CD8-positive, alpha-beta memory T cell (primary cell): ENCODE data around the gene MICALL2. TPM values are rescaled to one million over a fixed set of nuclear protein-coding genes. Genes with fewer than 3 reads are reported as not detected.

Experiments
- CTCF ChIA-PET: fragments of 350-600 bp; sonication (Branson Sonifier 250); formaldehyde crosslinking; loops from one replicate; lab custom pipeline; 2021; ENCODE audit warnings: antibody characterized with exemption; lab: Charles Lee
- POLR2A ChIA-PET: fragments of 350-600 bp; sonication (Branson Sonifier 250); formaldehyde crosslinking; loops from one replicate; lab custom pipeline; 2021; ENCODE audit warnings: antibody characterized with exemption; lab: Charles Lee
- DNase-seq, 5 donors: peaks; one replicate each; pipeline versions ENCODE4 v3.0.0 to v3.0.0-alpha.2; 2020 to 2022; ENCODE audit warnings: mixed read lengths in 1 of 5
- H3K27ac ChIP-seq: one replicate; pipeline ENCODE4 v1.7.0; 2013; ENCODE audit warnings: low read depth, mild to moderate bottlenecking, low read length, moderate library complexity
- H3K27me3 ChIP-seq: 2 replicates; pipeline ENCODE4 v1.7.0; 2013; ENCODE audit warnings: low read length, mild to moderate bottlenecking; ENCODE audit not compliant: insufficient read depth, poor library complexity, severe bottlenecking
- H3K36me3 ChIP-seq: 2 replicates; pipeline ENCODE4 v1.7.0; 2013; ENCODE audit warnings: mild to moderate bottlenecking, low read length, moderate library complexity; ENCODE audit not compliant: insufficient read depth
- H3K4me1 ChIP-seq: 2 replicates; pipeline ENCODE4 v1.7.0; 2013; ENCODE audit warnings: mild to moderate bottlenecking, low read length, moderate library complexity; ENCODE audit not compliant: insufficient read depth
- H3K4me3 ChIP-seq: 2 replicates; pipeline ENCODE4 v1.7.0; 2013; ENCODE audit warnings: mild to moderate bottlenecking, low read length
- H3K9me3 ChIP-seq: 2 replicates; pipeline ENCODE4 v1.7.0; 2013; ENCODE audit warnings: mild to moderate bottlenecking, low read length
- H3K27ac Mint-ChIP-seq, 8 donors: one replicate each; pipeline ENCODE4 v1.8.0; 2020 to 2021; ENCODE audit warnings: mixed read lengths in 8 of 8, mild to moderate bottlenecking in 6 of 8, inconsistent platforms in 3 of 8, moderate library complexity in 3 of 8
- H3K27me3 Mint-ChIP-seq, 2 donors: one replicate each; pipeline ENCODE4 v1.8.0; 2020 to 2021; ENCODE audit warnings: mixed read lengths in 2 of 2, mild to moderate bottlenecking in 1 of 2, moderate library complexity in 1 of 2
- H3K36me3 Mint-ChIP-seq, 3 donors: one replicate each; pipeline ENCODE4 v1.8.0; 2020 to 2021; ENCODE audit warnings: mixed read lengths in 3 of 3, inconsistent platforms in 1 of 3, mild to moderate bottlenecking in 1 of 3
- H3K4me1 Mint-ChIP-seq, 3 donors: one replicate each; pipeline ENCODE4 v1.8.0; 2020 to 2021; ENCODE audit warnings: mixed read lengths in 3 of 3, inconsistent platforms in 1 of 3, mild to moderate bottlenecking in 1 of 3
- H3K4me3 Mint-ChIP-seq, 7 donors: one replicate each; pipeline ENCODE4 v1.8.0; 2020 to 2021; ENCODE audit warnings: mixed read lengths in 7 of 7, mild to moderate bottlenecking in 6 of 7, moderate library complexity in 4 of 7, inconsistent platforms in 2 of 7
- H3K9me3 Mint-ChIP-seq, 5 donors: one replicate each; pipeline ENCODE4 v1.8.0; 2020 to 2022; ENCODE audit warnings: mixed read lengths in 5 of 5, mild to moderate bottlenecking in 3 of 5, moderate library complexity in 2 of 5, inconsistent platforms in 1 of 5
- polyA plus RNA-seq: library from polyadenylated mRNA; unstranded; fragments of 300-500 nt; fragmentation: Illumina TruSeq; gene quantifications from one replicate; pipeline ENCODE4 v1.2.3, GENCODE V29; 2021
- total RNA-seq, 2 experiments: library from RNA; stranded (reverse); gene quantifications; one replicate each; pipeline ENCODE4 v1.2.3, GENCODE V29; 2021

MICALL2 gene
- total and polyA plus RNA-seq, 3 experiments from 2014 or later: 0.71 to 2.3 (median 2.1) TPM

DNA sequence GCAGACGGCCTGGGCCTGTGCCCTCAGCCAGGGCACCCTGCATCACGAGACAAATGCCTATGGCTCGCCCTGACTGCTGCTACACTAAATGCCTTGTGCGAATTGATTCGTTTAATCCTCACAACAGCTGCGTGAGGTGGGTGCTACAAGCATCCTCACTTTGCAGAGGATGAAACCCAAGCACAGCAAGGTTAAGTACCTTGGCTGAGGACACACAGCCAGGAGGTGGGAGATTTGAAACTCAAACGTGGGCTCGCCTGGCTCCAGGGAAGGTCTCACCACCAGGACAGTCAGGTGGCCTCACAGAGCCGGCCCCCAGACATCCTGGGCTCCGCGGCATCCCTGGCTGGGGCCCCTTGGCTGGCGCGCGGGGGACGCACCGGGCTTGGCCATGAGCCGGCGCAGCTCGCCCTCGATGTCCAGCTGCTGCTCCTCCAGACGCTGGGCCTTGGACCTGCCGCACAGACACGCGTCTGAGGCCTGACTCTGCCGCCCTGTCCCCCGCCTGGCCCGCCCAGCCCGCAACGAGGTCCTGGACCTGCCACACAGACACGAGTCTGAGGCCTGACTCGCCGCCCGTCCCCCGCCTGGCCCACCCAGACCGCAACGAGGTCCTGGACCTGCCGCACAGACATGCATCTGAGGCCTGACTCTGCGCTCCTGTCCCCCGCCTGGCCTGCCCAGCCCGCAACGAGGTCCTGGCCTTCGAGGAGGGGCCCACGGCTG lies 22.0 kb downstream of the MICALL2 start:
- peaks cover 2% of the 10 kb centered on the region for H3K4me1 ChIP-seq

DNA sequence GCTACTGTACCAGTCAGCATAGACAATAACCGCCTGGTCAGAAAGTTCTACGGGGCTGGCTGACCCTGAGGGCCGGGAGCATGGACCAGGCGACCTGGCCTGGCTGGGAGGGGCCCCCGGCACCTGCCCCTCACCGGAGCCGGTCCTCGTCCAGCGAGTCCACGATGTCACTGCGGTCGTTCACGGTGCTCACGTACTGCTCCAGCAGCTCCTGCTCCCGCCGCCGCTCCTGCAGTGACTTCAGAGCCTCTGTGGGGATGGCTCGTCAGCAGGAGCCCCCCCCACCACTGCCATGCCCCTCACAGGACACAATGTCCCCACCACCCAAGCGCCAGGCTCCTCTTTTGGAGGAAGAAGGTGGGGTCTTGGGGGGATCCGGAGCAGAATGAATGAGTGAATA lies 22.7 kb downstream of the MICALL2 start:
- Histone ChIP-seq H3K4me3 (no peak overlapping the region), H3K36me3 (no peaks in the 10 kb centered on the region), H3K27ac (no peak overlapping the region), H3K4me1 (peaks cover 5% of the 10 kb centered on the region), H3K27me3 (no peaks in the 10 kb centered on the region), H3K9me3 (no peaks in the 10 kb centered on the region)
- Mint-ChIP-seq H3K27ac (no peak overlapping the region), H3K9me3 (no peaks in the 10 kb centered on the region), H3K36me3 (no peaks in the 10 kb centered on the region), H3K4me3 (no peak overlapping the region), H3K4me1 (peaks cover 2 to 4% (median 4%) of the 10 kb centered on the region in 3 donors), H3K27me3 (peaks cover 4% of the 10 kb centered on the region in 2 donors)
- ChIA-PET CTCF (no interaction called here), POLR2A (no interaction called here)
- no peak for DNase-seq

More for the DNA sequence above, 22.0 kb downstream of the MICALL2 start:
- Histone ChIP-seq H3K4me3 (no peak overlapping the region), H3K36me3 (no peaks in the 10 kb centered on the region), H3K27ac (no peak overlapping the region), H3K27me3 (no peaks in the 10 kb centered on the region), H3K9me3 (no peaks in the 10 kb centered on the region)
- POLR2A ChIA-PET: no interaction called here
- CTCF ChIA-PET: no interaction called here
- Mint-ChIP-seq H3K36me3 (no peaks in the 10 kb centered on the region), H3K27me3 (peaks cover 2 to 3% of the 10 kb centered on the region in 2 donors), H3K4me1 (peaks cover 2 to 3% (median 2%) of the 10 kb centered on the region in 3 donors), H3K4me3 (no peak overlapping the region), H3K27ac (no peak overlapping the region), H3K9me3 (no peaks in the 10 kb centered on the region)
- no peak for DNase-seq

DNA sequence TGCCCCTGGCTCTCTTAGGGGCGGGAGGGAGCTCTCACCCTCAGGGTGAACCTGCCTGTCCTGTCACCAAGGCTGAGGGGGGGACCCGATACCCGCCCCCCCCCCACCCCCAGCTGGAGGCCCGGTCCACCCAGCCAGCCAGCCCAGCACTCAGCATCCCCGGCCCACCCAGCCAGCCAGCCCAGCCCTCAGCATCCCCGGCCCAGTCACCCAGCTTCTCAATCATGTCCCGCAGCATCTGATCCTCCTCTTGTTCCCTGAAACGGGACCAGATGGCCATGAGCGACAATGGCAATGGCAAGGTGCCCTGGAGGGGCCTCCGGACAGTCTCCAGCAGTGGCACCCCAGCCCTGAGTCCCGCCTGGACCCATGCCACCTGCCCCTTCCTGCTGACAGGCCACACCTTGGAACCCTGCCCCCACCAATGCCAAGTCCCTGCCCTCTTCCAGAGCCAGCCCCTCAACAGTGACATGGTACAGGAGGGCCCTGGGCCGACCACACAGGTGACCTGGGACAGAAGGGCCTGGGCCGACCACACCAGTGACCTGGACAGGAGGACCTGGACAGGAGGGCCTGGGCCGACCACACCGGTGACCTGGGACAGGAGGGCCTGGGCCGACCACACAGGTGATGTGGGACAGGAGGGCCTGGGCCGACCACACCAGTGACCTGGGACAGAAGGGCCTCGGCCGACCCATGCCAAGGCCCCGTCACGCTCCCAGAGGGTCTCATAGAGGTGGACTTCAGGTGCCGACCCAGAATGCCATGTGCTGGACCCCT lies 24.2 kb downstream of the MICALL2 start:
- H3K27me3 ChIP-seq: no peaks in the 10 kb centered on the region
- H3K4me3 ChIP-seq: no peak overlapping the region
- Mint-ChIP-seq H3K27ac (no peak overlapping the region), H3K4me3 (no peak overlapping the region), H3K36me3 (no peaks in the 10 kb centered on the region), H3K27me3 (peaks cover 4% of the 10 kb centered on the region in 2 donors), H3K9me3 (no peaks in the 10 kb centered on the region), H3K4me1 (peaks cover 2 to 4% (median 4%) of the 10 kb centered on the region in 3 donors)
- peaks cover 5% of the 10 kb centered on the region for H3K4me1 ChIP-seq
- POLR2A ChIA-PET: no interaction called here
- CTCF ChIA-PET: interaction anchor here (3.2 kb wide), 1 partner anchor 39 kb away, joined by 19 read pairs; no protein-coding TSS in a partner anchor
- H3K36me3 ChIP-seq: no peaks in the 10 kb centered on the region
- no peak for DNase-seq
- H3K9me3 ChIP-seq: no peaks in the 10 kb centered on the region
- no peak overlapping the region for H3K27ac ChIP-seq

DNA sequence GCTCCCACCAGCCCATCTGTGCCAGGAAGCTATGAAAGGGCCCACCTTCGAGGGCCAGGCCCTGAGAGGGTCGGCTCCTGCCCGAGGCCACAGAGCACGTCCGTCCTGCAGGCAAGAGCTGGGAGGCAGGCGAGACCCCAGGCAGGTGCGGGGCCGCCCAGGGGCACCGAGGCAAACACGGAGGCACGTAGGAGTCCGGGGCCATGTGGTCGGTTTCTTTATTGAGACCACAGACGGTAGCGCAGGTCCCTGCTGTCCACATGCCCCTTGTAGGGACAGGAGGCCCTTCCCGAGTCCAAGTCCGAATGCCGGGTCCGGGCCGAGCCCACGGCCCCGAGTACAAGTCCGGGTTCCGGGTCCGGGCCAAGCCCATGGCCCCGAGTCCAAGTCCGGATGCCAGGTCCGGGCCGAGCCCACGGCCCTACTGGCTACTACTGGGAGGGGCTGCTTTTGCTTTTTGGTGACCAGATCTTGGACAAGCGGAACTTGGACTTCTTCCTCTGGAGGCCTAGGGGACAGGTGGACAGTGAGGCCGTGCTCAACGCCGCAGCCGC lies 25.0 kb downstream of the MICALL2 start:
- Mint-ChIP-seq H3K27me3 (peaks cover 4% of the 10 kb centered on the region in 2 donors), H3K36me3 (no peaks in the 10 kb centered on the region), H3K4me1 (peaks cover 2 to 4% (median 4%) of the 10 kb centered on the region in 3 donors), H3K9me3 (no peaks in the 10 kb centered on the region), H3K27ac (no peak overlapping the region), H3K4me3 (no peak overlapping the region)
- Histone ChIP-seq H3K27me3 (no peaks in the 10 kb centered on the region), H3K4me3 (no peak overlapping the region), H3K27ac (no peak overlapping the region), H3K36me3 (no peaks in the 10 kb centered on the region), H3K4me1 (peaks cover 5% of the 10 kb centered on the region), H3K9me3 (no peaks in the 10 kb centered on the region)
- CTCF ChIA-PET: interaction anchor here (3.2 kb wide), 1 partner anchor 40 kb away, joined by 19 read pairs; no protein-coding TSS in a partner anchor
- POLR2A ChIA-PET: no interaction called here
- no peak for DNase-seq

DNA sequence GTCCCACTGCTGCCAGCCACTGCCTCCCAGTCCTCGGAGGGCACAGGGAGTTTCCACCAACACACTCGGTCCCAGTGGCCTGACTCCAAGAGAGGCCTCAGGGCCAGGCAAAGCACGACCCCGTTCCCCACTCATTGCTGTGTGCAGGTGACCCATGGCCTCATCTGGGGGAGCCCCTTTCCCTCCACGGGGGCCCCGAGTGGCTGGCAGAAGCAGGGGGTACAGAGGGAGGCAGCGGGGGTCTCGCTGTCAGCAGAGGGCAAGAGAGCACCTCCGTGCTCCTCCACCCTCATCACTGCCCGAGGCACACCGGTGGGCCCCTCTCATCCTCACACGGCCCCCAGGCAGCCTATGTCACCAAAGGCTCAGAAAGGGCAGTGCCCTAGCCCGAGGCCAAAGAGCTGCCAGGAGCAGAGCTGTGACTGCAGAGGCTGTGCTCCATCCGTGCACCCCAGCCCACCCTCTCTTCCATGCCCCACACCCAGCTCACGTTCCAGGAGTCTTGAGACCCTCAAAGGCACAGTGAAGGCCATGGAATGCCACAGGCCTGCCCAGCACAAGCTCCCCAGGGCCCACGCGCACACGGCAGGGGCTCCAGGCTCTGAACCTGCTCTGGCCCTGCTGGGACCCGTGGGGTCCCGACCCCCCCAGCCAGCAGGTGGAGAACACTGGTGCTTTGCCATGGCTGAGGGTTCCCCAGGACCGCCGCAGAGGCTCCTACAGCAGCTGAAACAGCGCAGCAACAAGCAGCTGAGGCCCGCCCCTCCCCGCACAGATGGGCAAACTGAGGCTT lies 25.9 kb downstream of the MICALL2 start:
- POLR2A ChIA-PET: no interaction called here
- no peak overlapping the region for H3K4me3 ChIP-seq

DNA sequence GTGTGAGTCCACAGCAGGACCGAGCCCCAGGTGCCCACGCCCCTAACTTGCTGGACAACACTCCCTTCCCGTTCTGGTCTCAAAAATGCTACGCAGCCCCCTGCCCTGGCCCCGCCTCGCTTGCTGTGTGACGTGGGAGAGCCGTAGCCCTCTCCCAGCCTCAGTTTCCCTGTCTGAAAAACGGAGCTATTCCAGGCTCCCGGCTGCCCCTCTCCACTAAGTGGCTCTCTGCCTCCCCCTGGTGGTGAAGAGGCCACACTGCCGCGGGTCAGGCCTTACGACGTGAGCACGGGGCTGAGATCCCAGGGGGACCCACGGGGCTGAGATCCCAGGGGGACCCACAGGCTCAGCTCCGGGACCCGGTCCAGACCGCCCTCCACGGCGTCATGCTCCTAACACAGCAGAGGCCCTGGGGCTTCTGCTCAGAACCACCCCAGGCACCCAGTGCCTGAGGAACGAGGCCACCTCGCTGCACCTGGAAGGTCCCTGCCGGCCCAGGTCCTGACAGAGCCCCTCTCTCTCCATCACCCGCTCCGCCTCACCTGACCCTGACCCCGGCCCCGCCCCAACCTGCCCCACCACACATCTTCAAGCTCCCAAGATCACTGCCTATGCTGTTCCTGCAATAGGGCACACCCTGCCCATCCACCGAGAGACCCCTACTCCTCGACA lies 26.7 kb downstream of the MICALL2 start:
- H3K9me3 ChIP-seq: no peaks in the 10 kb centered on the region
- H3K27ac ChIP-seq: no peak overlapping the region
- Mint-ChIP-seq H3K36me3 (no peaks in the 10 kb centered on the region), H3K27ac (peak overlapping the region in 2 of 8 donors; percentile 64 to 73), H3K4me1 (peaks cover 2 to 4% (median 4%) of the 10 kb centered on the region in 3 donors), H3K9me3 (no peaks in the 10 kb centered on the region), H3K27me3 (peaks cover 4% of the 10 kb centered on the region in 2 donors), H3K4me3 (peak overlapping the region in 3 of 7 donors; percentile 35 to 52 (median 48))
- no peaks in the 10 kb centered on the region for H3K36me3 ChIP-seq
- DNase-seq: peak; percentile 61 to 83 (median 74)
- no peak overlapping the region for H3K4me3 ChIP-seq
- H3K4me1 ChIP-seq: peaks cover 5% of the 10 kb centered on the region
- POLR2A ChIA-PET: no interaction called here
- no peaks in the 10 kb centered on the region for H3K27me3 ChIP-seq
- CTCF ChIA-PET: interaction anchor here (0.7 to 3.2 kb wide), 13 partner anchors 9 to 257 kb away, joined by 3 to 19 read pairs (median 5); no protein-coding TSS in a partner anchor

More for the DNA sequence above, 25.9 kb downstream of the MICALL2 start:
- Histone ChIP-seq H3K27me3 (no peaks in the 10 kb centered on the region), H3K36me3 (no peaks in the 10 kb centered on the region), H3K9me3 (no peaks in the 10 kb centered on the region), H3K27ac (no peak overlapping the region), H3K4me1 (peaks cover 5% of the 10 kb centered on the region)
- CTCF ChIA-PET: interaction anchor here (1.1 to 3.2 kb wide), 8 partner anchors 9 to 207 kb away, joined by 3 to 19 read pairs (median 6); no protein-coding TSS in a partner anchor
- peaks cover 4% of the 10 kb centered on the region in 2 donors for H3K27me3 Mint-ChIP-seq
- H3K9me3 Mint-ChIP-seq: no peaks in the 10 kb centered on the region
- no peak for DNase-seq
- H3K4me1 Mint-ChIP-seq: peaks cover 2 to 4% (median 4%) of the 10 kb centered on the region in 3 donors
- peak overlapping the region in 1 of 8 donors; percentile 38 for H3K27ac Mint-ChIP-seq
- H3K36me3 Mint-ChIP-seq: no peaks in the 10 kb centered on the region
- H3K4me3 Mint-ChIP-seq: no peak overlapping the region
